ENCODE data around the gene ERCC4.
A peak's percentile ranks its signal among the peaks of the same experiment; 100 is the strongest.

Gene ERCC4

GRCh38 chr16:13911871-13912270 lies 8.1 kb upstream of the ERCC4 start:
- no peak for DNase-seq

- DNase-seq: no peak
Observed at GRCh38 chr16:13912891-13913290, 7.1 kb upstream of the ERCC4 start.

GRCh38 chr16:13913374-13914292 lies 6.3 kb upstream of the ERCC4 start:
- no peak for DNase-seq

- DNase-seq: no peak
Observed at GRCh38 chr16:13915033-13915635, 4.8 kb upstream of the ERCC4 start.

- DNase-seq: peak; percentile 82
Observed at GRCh38 chr16:13919330-13919682, 648 bp upstream of the ERCC4 start.

GRCh38 chr16:13920510-13920818 lies 510 bp downstream of the ERCC4 start:
- DNase-seq: no peak

- no peak for DNase-seq
Observed at GRCh38 chr16:13921328-13921727, 1.4 kb downstream of the ERCC4 start.

- DNase-seq: peak; percentile 69
Observed at GRCh38 chr16:13923703-13924298, 3.8 kb downstream of the ERCC4 start.

- DNase-seq: no peak
Observed at GRCh38 chr16:13926464-13926863, 6.5 kb downstream of the ERCC4 start.

GRCh38 chr16:13926891-13927290 lies 6.9 kb downstream of the ERCC4 start:
- no peak for DNase-seq

GRCh38 chr16:13928646-13929045 lies 8.7 kb downstream of the ERCC4 start:
- DNase-seq: no peak

GRCh38 chr16:13931845-13932244 lies 11.9 kb downstream of the ERCC4 start:
- DNase-seq: no peak

- peak; percentile 22 for DNase-seq
Observed at GRCh38 chr16:13935408-13935807, 15.5 kb downstream of the ERCC4 start.

- DNase-seq: no peak
Observed at GRCh38 chr16:13936155-13936554, 16.2 kb downstream of the ERCC4 start.

GRCh38 chr16:13936596-13937081 lies 16.7 kb downstream of the ERCC4 start:
- DNase-seq: no peak

GRCh38 chr16:13937411-13937810 lies 17.5 kb downstream of the ERCC4 start:
- DNase-seq: no peak

GRCh38 chr16:13938480-13938879 lies 18.5 kb downstream of the ERCC4 start:
- no peak for DNase-seq

- no peak for DNase-seq
Observed at GRCh38 chr16:13939821-13940220, 19.9 kb downstream of the ERCC4 start.

- no peak for DNase-seq
Observed at GRCh38 chr16:13940397-13940933, 20.5 kb downstream of the ERCC4 start.

GRCh38 chr16:13944816-13945215 lies 24.9 kb downstream of the ERCC4 start:
- no peak for DNase-seq

GRCh38 chr16:13945744-13946485 lies 26.0 kb downstream of the ERCC4 start:
- DNase-seq: no peak

GRCh38 chr16:13948086-13948485 lies 28.1 kb downstream of the ERCC4 start:
- no peak for DNase-seq
